RCC 7860 (cell line): ENCODE results near the gene CASK.

ENCODE experiments used
- DNase-seq: peaks from one replicate; pipeline ENCODE4 v3.0.0-alpha.2; 2015; ENCODE audit warnings: low spot score
- FAIRE-seq: peaks from 2 replicates; lab custom pipeline; 2012; peaks lifted over from hg19 to GRCh38; lab: Jason Lieb, UNC

Gene CASK

DNA sequence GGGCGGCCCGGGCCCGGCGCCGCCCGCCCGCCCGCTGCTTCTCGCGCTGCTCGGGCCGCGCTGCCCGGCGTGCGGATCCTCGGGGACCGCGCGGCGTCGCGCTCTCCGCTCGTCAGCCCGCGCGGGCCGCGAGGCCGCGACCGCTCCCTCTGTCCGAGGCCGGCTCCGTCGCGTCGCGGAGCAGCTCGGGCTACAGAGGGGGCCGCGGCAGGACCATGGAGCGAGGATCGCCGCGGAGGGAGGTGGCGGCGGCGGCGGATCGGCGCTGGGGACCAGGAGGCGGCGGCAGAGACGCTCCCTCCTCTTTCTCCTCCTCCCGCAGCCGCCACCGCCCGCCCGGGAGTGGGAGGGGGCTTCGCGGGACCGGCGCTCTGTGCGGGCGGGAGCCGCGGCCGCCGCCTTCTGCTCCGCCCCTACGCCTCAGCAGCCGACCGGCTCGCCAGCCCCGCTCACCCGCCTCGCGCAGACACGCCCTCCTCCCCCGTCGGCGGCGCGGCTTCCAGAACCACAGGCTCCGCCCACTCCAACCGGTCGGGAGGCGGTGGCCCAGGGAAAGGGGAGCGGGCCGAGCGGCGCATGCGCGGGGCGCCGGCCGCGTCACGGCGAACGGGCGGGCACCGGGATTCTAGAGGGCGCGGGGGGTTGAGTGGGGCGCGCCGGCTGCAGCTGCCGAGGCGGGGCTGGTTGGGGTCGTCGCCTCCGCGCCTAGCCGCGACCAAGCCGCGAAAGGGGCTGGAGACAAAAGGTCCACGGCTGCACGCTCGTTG, at the start of gene CASK:
TSS of gene CASK (minus strand) at position 344 of the 767 bp plus-strand sequence. CDS start 566 bp downstream, outside the sequence.
- FAIRE-seq, result no peak
- DNase-seq, result peak; percentile 81

GRCh38 chrX:41971346-41971745, 48.0 kb upstream of the CASK start:
- no peak for FAIRE-seq
- no peak for DNase-seq

DNA sequence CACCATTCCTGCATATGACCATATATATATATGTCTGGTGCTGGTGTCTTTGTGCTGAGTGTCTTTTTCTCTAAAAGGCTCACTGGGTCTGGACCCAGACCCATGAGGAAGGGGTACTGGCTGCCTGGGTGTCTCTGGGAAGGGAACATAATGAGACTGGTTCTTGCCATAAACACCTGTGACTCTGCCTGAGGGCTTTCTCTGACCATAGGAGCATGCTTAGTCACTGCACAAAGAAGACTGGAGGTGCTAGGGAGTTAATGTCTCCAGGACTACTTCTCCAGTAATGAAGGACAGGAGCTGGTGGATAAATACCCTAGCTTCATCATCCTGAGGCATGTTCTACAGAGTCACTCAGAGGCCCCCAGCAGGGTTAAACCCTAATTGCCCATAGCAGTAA, 47.1 kb upstream of the CASK start:
- DNase-seq (no peak), FAIRE-seq (no peak)

- no peak for FAIRE-seq
- no peak for DNase-seq
Observed at GRCh38 chrX:41963348-41963747, 40.0 kb upstream of the CASK start.

GRCh38 chrX:41960142-41960541, 36.8 kb upstream of the CASK start:
- FAIRE-seq, result no peak

GRCh38 chrX:41958861-41959260, 35.5 kb upstream of the CASK start:
- DNase-seq (no peak), FAIRE-seq (no peak)

More at GRCh38 chrX:41960142-41960541, 36.8 kb upstream of the CASK start:
- no peak for DNase-seq

GRCh38 chrX:41956027-41956426, 32.7 kb upstream of the CASK start:
- no peak for FAIRE-seq
- DNase-seq, result no peak

DNA sequence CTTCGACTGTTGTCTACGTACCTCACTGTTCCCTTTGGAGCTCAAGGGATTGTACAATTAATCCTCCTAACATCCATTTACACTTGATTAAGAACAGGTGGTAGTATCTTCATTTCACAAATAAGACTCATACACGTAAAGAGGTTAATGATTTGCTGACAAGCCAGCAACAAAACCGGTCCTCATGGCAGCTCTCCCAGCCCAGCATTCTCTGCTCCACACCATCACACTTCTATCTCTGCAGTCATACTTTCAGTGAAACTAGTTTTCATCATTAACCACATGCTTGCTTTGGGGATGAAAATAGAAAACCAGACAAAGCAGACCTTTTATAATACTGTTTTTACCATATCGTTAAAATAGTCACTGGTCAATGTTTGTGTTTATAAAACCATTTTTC, 28.7 kb upstream of the CASK start:
- DNase-seq (no peak), FAIRE-seq (no peak)

DNA sequence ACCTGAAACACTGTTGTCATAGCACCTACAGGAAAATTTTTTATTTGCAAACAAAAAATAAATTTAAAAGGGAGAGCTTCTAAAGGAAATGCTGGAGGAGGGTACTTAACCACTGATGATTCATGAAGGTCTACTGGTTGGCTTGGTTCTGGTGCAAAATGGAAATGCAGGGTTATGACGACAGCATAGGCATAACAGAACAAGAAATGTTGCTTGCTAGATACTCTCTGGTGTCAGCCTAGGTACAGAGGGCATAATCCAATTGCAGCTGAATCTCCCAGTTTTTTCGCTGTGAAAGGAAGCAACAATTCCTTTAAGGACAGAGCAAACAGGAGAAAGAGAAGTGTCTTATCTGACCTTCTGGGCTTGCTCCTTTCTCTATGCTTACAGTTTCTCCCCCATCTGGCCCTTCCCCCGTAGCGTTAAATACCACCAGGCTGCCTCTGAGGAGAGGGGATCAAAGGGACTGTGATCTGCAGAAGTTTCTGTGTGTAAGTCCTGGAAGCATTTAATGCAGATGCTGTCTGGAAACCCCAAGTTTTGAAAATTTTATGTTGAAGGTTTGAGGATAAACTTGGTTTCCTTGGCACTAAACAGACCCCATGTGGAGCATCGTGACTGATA, 23.7 kb upstream of the CASK start:
- DNase-seq (no peak), FAIRE-seq (no peak)

DNA sequence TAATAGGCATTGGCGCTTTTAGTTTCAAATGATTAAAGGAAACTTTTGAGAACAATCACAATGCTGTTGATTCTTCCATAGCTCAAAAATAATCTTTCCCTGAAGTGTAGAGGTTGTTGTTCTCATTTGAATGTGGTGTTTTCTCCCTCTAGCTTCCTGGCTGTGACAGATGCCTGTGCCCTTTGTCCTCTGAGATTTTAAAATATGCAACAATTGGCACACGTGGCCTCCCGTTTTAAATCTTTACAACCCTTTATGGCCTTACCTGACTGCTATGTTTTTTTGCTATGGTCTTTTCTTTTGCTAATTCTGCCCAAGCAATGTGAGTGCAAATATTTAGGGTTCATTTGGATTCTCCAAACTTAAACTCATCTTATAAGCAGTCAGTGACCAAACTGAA, 22.9 kb upstream of the CASK start:
- DNase-seq, result no peak

DNA sequence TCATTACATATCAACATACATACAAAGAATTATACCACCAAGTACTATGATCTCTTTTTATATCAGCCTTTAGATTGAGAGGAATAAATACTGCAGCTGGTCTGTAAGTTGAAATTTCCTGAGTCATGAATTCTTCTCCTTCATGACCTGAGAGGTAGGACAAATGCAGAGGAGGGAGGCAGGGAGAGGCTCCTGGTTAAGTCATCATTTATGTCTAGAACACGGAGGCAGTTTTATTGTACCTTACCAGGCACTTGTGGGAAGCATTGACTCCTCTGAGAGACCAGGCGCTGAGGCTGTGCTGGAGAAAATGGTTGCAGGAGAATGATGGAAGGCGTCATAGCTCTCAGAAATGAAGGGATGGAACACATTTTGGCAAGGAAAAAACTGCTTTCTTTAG, 12.5 kb upstream of the CASK start:
- DNase-seq (no peak), FAIRE-seq (no peak)

More for the DNA sequence above, 22.9 kb upstream of the CASK start:
- no peak for FAIRE-seq

DNA sequence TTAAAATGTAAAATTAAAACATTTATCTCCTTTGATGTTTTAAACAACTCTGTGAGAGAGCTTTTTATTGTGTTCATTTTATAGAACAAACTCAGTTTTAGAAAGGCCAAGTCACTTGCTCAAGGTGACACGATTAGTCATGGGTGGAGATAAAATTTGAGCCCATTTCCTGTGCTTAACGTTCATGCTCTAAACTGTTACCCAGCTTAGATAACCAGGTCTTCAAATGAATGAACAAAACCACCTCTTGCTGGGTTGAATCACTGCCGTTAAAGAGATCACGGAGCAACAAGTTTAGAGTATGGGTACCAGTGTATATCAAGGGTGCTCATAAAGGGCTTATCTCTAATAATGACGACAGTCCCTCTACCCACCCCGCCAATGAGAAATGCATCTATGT, 10.2 kb upstream of the CASK start:
- DNase-seq, result no peak

DNA sequence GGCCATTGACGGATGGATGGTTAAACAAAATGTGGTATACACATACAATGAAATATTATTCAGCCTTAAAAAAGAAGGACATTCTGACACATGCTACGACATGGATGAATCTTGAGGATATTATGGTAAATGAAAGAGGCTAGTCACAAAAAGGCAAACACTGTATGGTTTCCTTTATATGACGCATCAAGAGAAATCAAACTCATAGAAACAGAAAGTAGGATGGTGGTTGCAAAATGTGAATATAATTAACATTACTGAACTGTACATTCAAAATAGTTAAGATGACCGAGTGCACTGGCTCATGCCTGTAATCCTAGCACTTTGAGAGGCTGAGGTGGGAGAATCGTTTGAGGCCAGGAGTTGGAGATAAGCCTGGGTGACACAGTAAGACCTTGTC, 9.5 kb upstream of the CASK start:
- no peak for FAIRE-seq
- no peak for DNase-seq

More for the DNA sequence above, 10.2 kb upstream of the CASK start:
- FAIRE-seq, result no peak

GRCh38 chrX:41931591-41931990, 8.2 kb upstream of the CASK start:
- DNase-seq, result no peak
- no peak for FAIRE-seq

DNA sequence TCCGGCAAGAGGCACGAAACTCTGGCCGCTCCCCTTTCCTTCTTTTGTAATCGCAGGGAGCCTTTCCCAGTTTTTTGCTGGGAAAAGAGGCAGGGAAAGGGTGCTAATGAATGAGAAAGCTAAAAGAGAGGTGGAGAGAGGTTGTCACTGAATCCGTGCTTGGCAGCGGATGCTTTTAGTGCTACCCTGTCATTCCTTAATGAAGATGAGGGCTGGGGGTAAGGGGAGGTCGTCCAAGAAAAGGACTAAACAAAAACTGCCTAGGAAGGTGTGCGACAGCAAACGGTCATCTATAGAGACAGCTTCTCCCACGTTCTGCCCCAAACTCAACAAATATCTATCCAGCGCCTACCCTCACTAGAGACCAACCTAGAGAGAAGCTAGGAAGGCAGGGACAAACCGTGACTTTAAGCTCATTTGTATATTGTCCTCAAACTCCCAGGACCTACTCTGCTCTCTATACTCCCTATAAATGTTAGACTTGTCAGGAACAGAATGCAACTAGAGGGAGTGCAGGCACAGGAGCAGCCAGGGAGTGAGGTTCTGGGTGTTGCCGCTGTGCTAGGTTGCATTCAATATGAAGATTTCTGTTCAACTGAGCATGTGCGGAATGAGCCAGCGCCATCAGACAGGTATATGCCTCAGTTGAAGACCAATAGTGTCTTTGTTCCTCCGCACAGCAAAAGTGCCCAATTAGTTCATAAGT, 777 bp upstream of the CASK start:
- FAIRE-seq (peak; percentile 25), DNase-seq (peak; percentile 48)

GRCh38 chrX:41922431-41923151, 763 bp downstream of the CASK start:
- FAIRE-seq (no peak), DNase-seq (peak; percentile 3)

GRCh38 chrX:41921492-41922430, 1.6 kb downstream of the CASK start:
- DNase-seq (peak; percentile 11), FAIRE-seq (peak; percentile 35)

DNA sequence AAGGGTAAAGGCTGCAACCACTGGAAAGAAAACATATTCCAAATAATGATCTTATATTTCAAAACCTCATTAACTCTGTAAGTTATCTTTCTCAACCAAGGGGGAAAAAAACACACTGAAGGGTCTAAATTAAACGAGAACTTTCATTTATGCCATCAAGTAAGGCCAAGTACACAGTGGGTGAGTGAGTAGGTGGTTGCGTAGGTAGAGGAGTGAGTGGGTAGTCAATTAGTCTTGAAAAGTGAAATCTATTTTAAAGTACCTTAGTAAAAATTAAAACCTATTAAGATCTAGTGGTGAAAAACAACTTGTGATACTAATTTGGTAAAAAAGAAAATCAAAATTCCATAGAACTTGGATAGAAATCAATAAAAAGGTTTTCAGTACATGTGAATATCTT, 3.5 kb downstream of the CASK start:
- FAIRE-seq, result no peak
- no peak for DNase-seq

- no peak for DNase-seq
- no peak for FAIRE-seq
Observed at GRCh38 chrX:41917517-41917916, 5.8 kb downstream of the CASK start.

DNA sequence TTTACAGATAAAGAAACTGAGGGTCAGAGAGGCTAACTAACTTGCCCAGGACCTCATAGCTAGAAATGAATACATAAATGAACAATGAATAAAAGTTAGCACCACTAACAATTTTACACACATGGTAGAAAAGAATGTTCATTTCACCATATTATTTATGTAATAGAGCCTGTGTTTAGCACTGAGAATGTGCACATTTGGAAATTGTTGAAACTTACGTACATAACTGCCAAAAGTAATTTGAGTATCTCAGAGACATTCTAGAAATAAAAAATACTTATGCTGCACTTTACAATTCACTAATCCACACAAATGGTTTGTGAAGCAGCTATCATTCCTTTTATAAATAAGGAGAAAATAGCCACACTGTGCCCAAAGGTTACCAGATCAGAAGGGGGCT, 9.9 kb downstream of the CASK start:
- no peak for DNase-seq
- FAIRE-seq, result no peak
